Ishikawa (cell line): ENCODE results near the gene KBTBD7.

Experiments
- CEBPB ChIP-seq: IDR thresholded peaks from 2 replicates; pipeline ENCODE4 v1.6.1; 2012
- CREB1 ChIP-seq: IDR thresholded peaks from 2 replicates; pipeline ENCODE4 v1.6.1; 2012; ENCODE audit warnings: low read depth
- EGR1 ChIP-seq: IDR thresholded peaks from 2 replicates; pipeline ENCODE4 v1.6.1; 2012
- EP300 ChIP-seq: IDR thresholded peaks from 2 replicates; pipeline ENCODE4 v1.6.1; 2012; ENCODE audit warnings: borderline replicate concordance
- FOXM1 ChIP-seq: IDR thresholded peaks from 2 replicates; pipeline ENCODE4 v1.6.1; 2012; ENCODE audit warnings: low read depth, borderline replicate concordance
- MAX ChIP-seq: IDR thresholded peaks from 2 replicates; pipeline ENCODE4 v1.6.1; 2012
- NFIC ChIP-seq: IDR thresholded peaks from 2 replicates; pipeline ENCODE4 v1.6.1; 2012
- RAD21 ChIP-seq: IDR thresholded peaks from 2 replicates; pipeline ENCODE4 v1.6.1; 2012; ENCODE audit warnings: low read depth
- REST ChIP-seq: IDR thresholded peaks from 2 replicates; pipeline ENCODE4 v1.6.1; 2012; ENCODE audit warnings: low read depth, mild to moderate bottlenecking
- TAF1 ChIP-seq: IDR thresholded peaks from 2 replicates; pipeline ENCODE4 v1.6.1; 2012; ENCODE audit warnings: low read depth, mild to moderate bottlenecking
- TCF12 ChIP-seq: IDR thresholded peaks from 2 replicates; pipeline ENCODE4 v1.6.1; 2012; ENCODE audit warnings: low read depth
- TEAD4 ChIP-seq: IDR thresholded peaks from 2 replicates; pipeline ENCODE4 v1.6.1; 2012
- USF1 ChIP-seq: IDR thresholded peaks from 2 replicates; pipeline ENCODE4 v1.6.1; 2012
- YY1 ChIP-seq: IDR thresholded peaks from 2 replicates; pipeline ENCODE4 v1.6.1; 2012; ENCODE audit warnings: low read depth
- ZBTB7A ChIP-seq: IDR thresholded peaks from 2 replicates; pipeline ENCODE4 v1.6.1; 2012; ENCODE audit warnings: low read depth

The KBTBD7 gene

GRCh38 chr13:41150058-41150457 lies 44.3 kb downstream of the KBTBD7 start:
- TF ChIP-seq NFIC: peak; percentile 54
- no peak for TF ChIP-seq ZBTB7A
- no peak for TF ChIP-seq FOXM1
- TF ChIP-seq EP300: no peak

- TF ChIP-seq NFIC: no peak
- TF ChIP-seq USF1: peak; percentile 40
- 0 out of 2 replicates have a peak, but pooled peaks have one; percentile 19 for TF ChIP-seq YY1
Observed at GRCh38 chr13:41148419-41149283, 45.7 kb downstream of the KBTBD7 start.

GRCh38 chr13:41145136-41145908 lies 49.0 kb downstream of the KBTBD7 start:
- TF ChIP-seq USF1 (no peak), TCF12 (no peak), FOXM1 (no peak), ZBTB7A (no peak), REST (no peak), RAD21 (no peak), EGR1 (no peak), TEAD4 (no peak), MAX (no peak), CEBPB (no peak), NFIC (no peak), EP300 (no peak), CREB1 (no peak), YY1 (no peak), TAF1 (no peak)

- TF ChIP-seq TEAD4: no peak
- no peak for TF ChIP-seq YY1
- no peak for TF ChIP-seq USF1
- no peak for TF ChIP-seq EP300
- TF ChIP-seq ZBTB7A: no peak
- no peak for TF ChIP-seq REST
- no peak for TF ChIP-seq EGR1
- TF ChIP-seq TAF1: no peak
- no peak for TF ChIP-seq CEBPB
- no peak for TF ChIP-seq FOXM1
- TF ChIP-seq NFIC: no peak
- no peak for TF ChIP-seq TCF12
- no peak for TF ChIP-seq CREB1
- TF ChIP-seq RAD21: no peak
- no peak for TF ChIP-seq MAX
Observed at GRCh38 chr13:41144576-41144975, 49.8 kb downstream of the KBTBD7 start.
